AG04449 (cell line): ENCODE measurements around the gene CACNB1.

Source experiments
- CTCF ChIA-PET: fragments of 350-600 bp; formaldehyde crosslinking; extraction: SDS; loops from one replicate; lab custom pipeline; 2021; ENCODE audit warnings: antibody characterized with exemption; lab: Yijun Ruan, JAX
- POLR2A ChIA-PET: fragments of 400-600, 350-600 bp; formaldehyde crosslinking; extraction: SDS; loops from one replicate; lab custom pipeline; 2020; ENCODE audit warnings: antibody characterized with exemption, inconsistent platforms; lab: Yijun Ruan, JAX
- DNase-seq: peaks from one replicate; pipeline ENCODE4 v3.0.0-alpha.2; 2010; ENCODE audit warnings: low read depth, low spot score
- H3K4me3 ChIP-seq: 2 replicates; pipeline ENCODE4 v1.5.1; 2011; ENCODE audit warnings: low read depth, mild to moderate bottlenecking, control low read depth, low read length
- TF ChIP-seq, protein P1 (sequence below): IDR thresholded peaks from one replicate; pipeline ENCODE4 v1.5.1; 2011; ENCODE audit warnings: mild to moderate bottlenecking, moderate library complexity, low read length, control low read depth, inconsistent platforms; ENCODE audit not compliant: insufficient read depth; ENCODE audit errors: missing control alignments

The CACNB1 gene

DNA sequence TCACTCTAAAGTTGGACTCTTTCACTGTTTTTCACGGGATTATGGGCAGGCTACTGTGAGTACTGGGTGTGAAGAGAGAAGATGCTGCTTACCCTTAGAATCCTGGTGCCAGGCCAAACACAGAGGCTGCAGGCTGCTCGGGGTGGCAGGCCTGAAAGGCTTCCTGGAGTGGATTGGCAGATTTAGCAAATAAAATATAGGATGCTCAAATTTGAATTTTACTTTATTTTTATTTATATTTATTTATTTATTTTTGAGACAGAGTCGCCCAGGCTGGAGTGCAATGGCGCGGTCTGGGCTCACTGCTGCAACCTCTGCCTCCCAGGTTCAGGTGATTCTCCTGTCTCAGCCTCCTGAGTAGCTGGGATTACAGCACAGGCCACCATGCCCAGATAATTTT lies 43.2 kb upstream of the CACNB1 start:
- no peak for DNase-seq
- CTCF ChIA-PET = interaction anchor here (1.0 to 20.3 kb wide), 8 partner anchors 6 to 87 kb away, joined by 4 to 429 read pairs (median 7); partner anchors contain the start of gene RPL19
- POLR2A ChIA-PET = no interaction called here
- TF ChIP-seq, protein P1, sequence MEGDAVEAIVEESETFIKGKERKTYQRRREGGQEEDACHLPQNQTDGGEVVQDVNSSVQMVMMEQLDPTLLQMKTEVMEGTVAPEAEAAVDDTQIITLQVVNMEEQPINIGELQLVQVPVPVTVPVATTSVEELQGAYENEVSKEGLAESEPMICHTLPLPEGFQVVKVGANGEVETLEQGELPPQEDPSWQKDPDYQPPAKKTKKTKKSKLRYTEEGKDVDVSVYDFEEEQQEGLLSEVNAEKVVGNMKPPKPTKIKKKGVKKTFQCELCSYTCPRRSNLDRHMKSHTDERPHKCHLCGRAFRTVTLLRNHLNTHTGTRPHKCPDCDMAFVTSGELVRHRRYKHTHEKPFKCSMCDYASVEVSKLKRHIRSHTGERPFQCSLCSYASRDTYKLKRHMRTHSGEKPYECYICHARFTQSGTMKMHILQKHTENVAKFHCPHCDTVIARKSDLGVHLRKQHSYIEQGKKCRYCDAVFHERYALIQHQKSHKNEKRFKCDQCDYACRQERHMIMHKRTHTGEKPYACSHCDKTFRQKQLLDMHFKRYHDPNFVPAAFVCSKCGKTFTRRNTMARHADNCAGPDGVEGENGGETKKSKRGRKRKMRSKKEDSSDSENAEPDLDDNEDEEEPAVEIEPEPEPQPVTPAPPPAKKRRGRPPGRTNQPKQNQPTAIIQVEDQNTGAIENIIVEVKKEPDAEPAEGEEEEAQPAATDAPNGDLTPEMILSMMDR = no peak
- H3K4me3 ChIP-seq = no peak overlapping the region

DNA sequence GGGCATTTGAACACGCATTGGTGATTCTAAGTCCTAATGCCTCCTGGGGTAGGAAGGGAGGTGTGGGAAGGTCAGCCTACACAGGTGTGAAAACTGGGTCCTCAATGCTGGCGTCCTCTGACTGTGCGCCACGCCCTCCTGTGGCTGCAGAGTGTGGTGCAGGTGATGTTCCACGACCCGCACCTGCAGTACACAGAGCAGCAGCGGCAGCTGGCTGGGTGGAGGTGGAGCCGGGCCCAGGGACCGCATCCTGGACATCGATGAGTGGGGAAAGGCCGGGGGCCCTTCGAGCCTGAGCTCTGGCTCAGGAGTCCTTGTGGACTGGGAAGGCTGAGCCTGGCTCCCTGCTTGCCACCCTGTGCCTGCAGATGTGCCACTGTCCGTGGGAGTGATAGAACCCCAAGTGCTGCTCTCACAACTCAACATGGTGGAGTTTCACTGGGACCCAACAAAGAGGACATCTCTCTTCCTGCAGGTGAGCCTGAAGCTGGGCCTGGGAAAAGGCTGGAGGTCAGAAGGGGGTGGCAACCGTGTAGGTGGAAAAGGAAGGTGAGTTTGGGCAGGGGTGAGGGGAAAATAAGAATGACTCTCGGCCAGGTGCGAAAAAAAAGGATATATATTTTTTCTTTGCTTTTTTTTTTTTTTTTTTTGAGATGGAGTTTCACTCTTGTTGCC lies 42.3 kb upstream of the CACNB1 start:
- POLR2A ChIA-PET = no interaction called here
- no peak for DNase-seq

DNA sequence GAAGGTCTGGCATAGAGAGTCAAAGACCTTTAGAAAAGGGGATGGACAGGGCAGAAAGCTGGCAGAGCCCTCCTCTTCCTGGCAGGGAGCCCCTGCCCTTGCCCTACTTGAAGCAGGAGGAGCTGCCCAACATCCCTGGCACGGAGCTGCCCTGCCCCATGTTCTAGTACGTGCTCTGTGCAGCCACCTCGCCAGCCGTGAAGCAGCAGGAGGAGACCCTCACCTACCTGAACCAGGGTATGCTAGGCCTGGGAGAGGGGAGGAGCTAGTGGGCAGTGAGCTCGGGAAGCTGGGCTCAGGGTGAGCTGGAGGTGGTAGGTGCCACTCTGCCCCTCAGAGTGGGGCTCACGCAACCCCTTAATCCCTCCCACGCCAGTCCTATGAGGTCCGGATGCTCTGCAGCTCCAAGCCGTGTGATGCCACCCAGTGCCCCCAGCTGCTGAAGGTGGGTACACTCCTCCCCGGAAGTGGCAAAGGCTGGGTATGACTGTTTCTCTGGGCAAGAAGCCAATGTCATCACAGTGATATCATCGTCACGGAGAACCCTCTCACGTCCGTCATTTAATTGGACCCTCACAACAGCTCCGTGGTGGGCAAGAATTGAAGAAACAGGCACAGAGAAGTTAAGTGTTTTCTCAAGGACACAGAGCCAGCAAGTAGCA lies 41.0 kb upstream of the CACNB1 start:
- POLR2A ChIA-PET = interaction anchor here (1.0 kb wide), 1 partner anchor 31 kb away, joined by 3 read pairs; no protein-coding TSS in a partner anchor
- TF ChIP-seq, protein P1 = no peak
- CTCF ChIA-PET = interaction anchor here (1.1 to 20.3 kb wide), 10 partner anchors 4 to 255 kb away, joined by 3 to 429 read pairs (median 6); partner anchors contain the start of gene RPL19
- no peak for DNase-seq
- no peak overlapping the region for H3K4me3 ChIP-seq

More for the DNA sequence above, 42.3 kb upstream of the CACNB1 start:
- H3K4me3 ChIP-seq = no peak overlapping the region
- TF ChIP-seq, protein P1 = peak; percentile 63
- CTCF ChIA-PET = interaction anchor here (0.6 to 20.3 kb wide), 6 partner anchors 5 to 257 kb away, joined by 3 to 429 read pairs (median 112); partner anchors contain the start of gene RPL19

DNA sequence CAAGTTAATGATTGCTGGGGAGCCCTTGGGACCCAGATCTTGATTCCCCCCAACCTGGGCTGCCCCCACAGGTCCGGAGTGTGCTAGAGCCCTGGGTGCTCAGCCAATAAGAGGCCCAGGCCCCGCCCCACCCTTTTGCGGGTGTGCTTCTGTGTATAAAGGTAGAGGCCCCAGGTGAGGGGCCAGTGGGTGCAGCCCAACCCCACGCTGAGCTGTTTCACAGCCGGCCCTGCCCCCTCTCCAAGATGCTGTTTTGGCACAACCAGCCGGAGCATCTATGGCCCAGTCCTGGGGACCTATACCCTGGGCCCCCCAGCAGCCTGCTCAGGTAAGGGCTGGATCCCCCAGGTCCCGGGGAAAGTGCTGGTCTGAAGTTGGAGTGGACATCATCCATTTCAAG lies 40.1 kb upstream of the CACNB1 start:
- POLR2A ChIA-PET = no interaction called here
- TF ChIP-seq, protein P1 = no peak
- no peak for DNase-seq
- H3K4me3 ChIP-seq = no peak overlapping the region
- CTCF ChIA-PET = interaction anchor here (0.9 to 20.3 kb wide), 10 partner anchors 7 to 255 kb away, joined by 3 to 429 read pairs (median 6); partner anchors contain the start of gene RPL19

DNA sequence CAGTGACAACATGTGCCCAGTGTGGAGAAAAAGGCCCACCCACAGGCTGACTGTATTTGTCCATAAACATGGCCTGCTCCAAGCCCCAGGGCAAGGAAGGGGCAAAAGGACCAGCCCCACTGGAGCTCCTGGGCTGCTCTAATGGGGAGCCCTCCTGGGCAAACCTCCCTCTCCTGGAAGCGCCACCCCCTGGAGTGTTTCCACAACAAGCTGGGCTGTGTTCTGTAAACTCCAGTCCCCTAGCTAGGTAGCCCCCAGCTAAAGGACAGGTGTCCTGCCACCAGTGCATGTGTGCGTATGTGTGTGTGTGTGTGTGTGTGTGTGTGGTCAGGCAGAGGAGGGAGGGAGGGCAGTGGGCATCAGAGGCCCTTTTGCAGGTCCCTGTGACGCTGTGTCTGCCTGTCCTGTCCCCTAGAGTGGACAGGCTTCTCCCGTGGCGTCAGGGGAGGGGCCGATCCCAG lies 39.5 kb upstream of the CACNB1 start:
- DNase-seq = no peak
- CTCF ChIA-PET = interaction anchor here (0.7 to 20.3 kb wide), 14 partner anchors 7 to 254 kb away, joined by 3 to 429 read pairs (median 6); partner anchors contain the start of gene RPL19
- POLR2A ChIA-PET = no interaction called here

More for the DNA sequence above, 39.5 kb upstream of the CACNB1 start:
- no peak overlapping the region for H3K4me3 ChIP-seq
- TF ChIP-seq, protein P1 = no peak
